Esophagus squamous epithelium (tissue), 4 donors: ENCODE data around the gene OR8A1.
"Not testable (repeated sequence)": the region's sequence is repeated elsewhere in the genome, so short reads cannot be mapped to it uniquely, and the experiment has no call there.

Source experiments
- CTCF ChIP-seq, 6 experiments: fragments of 450-650 bp in 4 of 6; fragments of 200-600 bp in 2 of 6; sonication (generic) in 2 of 6; IDR thresholded peaks; one replicate each; pipeline ENCODE4 v1.5.1; 2016 to 2019; ENCODE audit warnings: antibody characterized with exemption in 6 of 6, mild to moderate bottlenecking in 4 of 6, moderate library complexity in 4 of 6
- POLR2A ChIP-seq, 4 donors: fragments of 450-650 bp; IDR thresholded peaks; one replicate each; pipeline ENCODE4 v1.6.1; 2017; ENCODE audit warnings: antibody characterized with exemption in 4 of 4, mild to moderate bottlenecking in 4 of 4, moderate library complexity in 3 of 4

GRCh38 chr11:124602723-124603122, 32.9 kb downstream of the OR8A1 start:
- not testable (repeated sequence) for TF ChIP-seq CTCF, POLR2A (IDR thresholded peaks at IDR 0.05)
